Smooth muscle cell (in vitro differentiated cells): ENCODE measurements around the gene IL1RAPL1. TPM values are rescaled to one million over a fixed set of nuclear protein-coding genes. Genes with fewer than 3 reads are reported as not detected.

ENCODE experiments used
- DNase-seq: peaks from one replicate; lab custom pipeline; 2025; ENCODE audit not compliant: unreplicated experiment; lab: John Stamatoyannopoulos, UW
- H2AFZ ChIP-seq: fragments of 200-600 bp; sonication (generic); 2 replicates; pipeline ENCODE4 v1.6.0; 2016; ENCODE audit warnings: antibody characterized with exemption, low read depth, mild to moderate bottlenecking
- H3F3A ChIP-seq: fragments of 200-600 bp; sonication (generic); 2 replicates; pipeline ENCODE4 v1.6.0; 2017; ENCODE audit warnings: antibody characterized with exemption, low read depth
- H3K27ac ChIP-seq: fragments of 200-600 bp; sonication (generic); 2 replicates; pipeline ENCODE4 v1.5.1; 2016; ENCODE audit warnings: low read depth, mild to moderate bottlenecking
- H3K27me3 ChIP-seq: fragments of 200-600 bp; sonication (generic); 2 replicates; pipeline ENCODE4 v1.6.1; 2016; ENCODE audit warnings: low read depth, mild to moderate bottlenecking
- H3K36me3 ChIP-seq: fragments of 200-600 bp; sonication (generic); 2 replicates; pipeline ENCODE4 v1.5.1; 2016; ENCODE audit warnings: low read depth
- H3K4me1 ChIP-seq: fragments of 200-600 bp; sonication (generic); 2 replicates; pipeline ENCODE4 v1.5.1; 2016; ENCODE audit warnings: low read depth
- H3K4me2 ChIP-seq: fragments of 200-600 bp; sonication (generic); 2 replicates; pipeline ENCODE4 v1.6.0; 2016; ENCODE audit warnings: mild to moderate bottlenecking
- H3K4me3 ChIP-seq: fragments of 200-600 bp; sonication (generic); 2 replicates; pipeline ENCODE4 v1.5.1; 2016; ENCODE audit warnings: mild to moderate bottlenecking
- H3K79me2 ChIP-seq: fragments of 200-600 bp; sonication (generic); 2 replicates; pipeline ENCODE4 v1.6.0; 2016; ENCODE audit warnings: low read depth, mild to moderate bottlenecking
- H3K9ac ChIP-seq: fragments of 200-600 bp; sonication (generic); 2 replicates; pipeline ENCODE4 v1.6.0; 2016; ENCODE audit warnings: low read depth
- H3K9me3 ChIP-seq: fragments of 200-600 bp; sonication (generic); replicated peaks from 2 replicates; pipeline ENCODE4 v1.5.1; 2016; ENCODE audit warnings: low read depth
- H4K20me1 ChIP-seq: fragments of 200-600 bp; sonication (generic); 2 replicates; pipeline ENCODE4 v1.6.0; 2016; ENCODE audit warnings: low read depth
- WGBS: methylation state at CpG from one replicate; pipeline ENCODE4 v1.1.7; 2016; ENCODE audit warnings: low lambda C conversion rate; 5-methylcytosine and 5-hydroxymethylcytosine counted together
- polyA plus RNA-seq: library from polyadenylated mRNA; unstranded; fragments of >200 nt; fragmentation: Nextera tagmentation; extraction: Ambion mirVana; gene quantifications from 2 replicates; pipeline ENCODE4 v1.2.1, GENCODE V29; 2016
- total RNA-seq: library from RNA; depleted of rRNA; stranded (reverse); fragments of >200 nt; gene quantifications from 2 replicates; pipeline ENCODE4 v1.2.3, GENCODE V29; 2014
- TF ChIP-seq, protein P1 (sequence below): fragments of 200-600 bp; sonication (generic); IDR thresholded peaks from 2 replicates; pipeline ENCODE4 v1.5.1; 2017; ENCODE audit warnings: borderline replicate concordance, mild to moderate bottlenecking, antibody characterized with exemption; ENCODE audit not compliant: insufficient read depth, poor library complexity, severe bottlenecking

The IL1RAPL1 gene
- total and polyA plus RNA-seq, 2 experiments from 2014 or later, result 0.04 TPM; not detected in 1

DNA sequence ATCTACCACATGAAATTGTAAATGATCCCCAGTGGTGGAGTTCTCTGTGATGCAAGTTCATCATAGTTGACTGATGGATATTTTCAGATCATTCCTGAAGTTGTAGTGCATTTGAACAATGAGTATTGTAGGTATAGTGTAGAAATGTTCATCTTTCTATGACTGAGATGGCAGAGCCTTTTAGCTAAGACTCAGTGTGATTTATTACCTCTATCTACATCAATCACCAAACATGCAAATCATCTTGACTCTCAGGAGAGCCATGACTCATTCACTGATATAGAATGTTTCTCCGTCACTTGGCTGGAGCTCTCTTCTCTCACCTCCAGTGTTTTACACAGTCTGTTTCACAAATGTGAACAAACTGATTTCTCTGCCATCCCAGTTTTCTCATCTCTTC is 392.6 kb downstream of the IL1RAPL1 start:
- H3K27ac ChIP-seq, result no peak overlapping the region
- no peaks in the 10 kb centered on the region for H3K27me3 ChIP-seq
- H3K4me1 ChIP-seq, result no peaks in the 10 kb centered on the region
- no peak overlapping the region for H2AFZ ChIP-seq
- TF ChIP-seq, protein P1, sequence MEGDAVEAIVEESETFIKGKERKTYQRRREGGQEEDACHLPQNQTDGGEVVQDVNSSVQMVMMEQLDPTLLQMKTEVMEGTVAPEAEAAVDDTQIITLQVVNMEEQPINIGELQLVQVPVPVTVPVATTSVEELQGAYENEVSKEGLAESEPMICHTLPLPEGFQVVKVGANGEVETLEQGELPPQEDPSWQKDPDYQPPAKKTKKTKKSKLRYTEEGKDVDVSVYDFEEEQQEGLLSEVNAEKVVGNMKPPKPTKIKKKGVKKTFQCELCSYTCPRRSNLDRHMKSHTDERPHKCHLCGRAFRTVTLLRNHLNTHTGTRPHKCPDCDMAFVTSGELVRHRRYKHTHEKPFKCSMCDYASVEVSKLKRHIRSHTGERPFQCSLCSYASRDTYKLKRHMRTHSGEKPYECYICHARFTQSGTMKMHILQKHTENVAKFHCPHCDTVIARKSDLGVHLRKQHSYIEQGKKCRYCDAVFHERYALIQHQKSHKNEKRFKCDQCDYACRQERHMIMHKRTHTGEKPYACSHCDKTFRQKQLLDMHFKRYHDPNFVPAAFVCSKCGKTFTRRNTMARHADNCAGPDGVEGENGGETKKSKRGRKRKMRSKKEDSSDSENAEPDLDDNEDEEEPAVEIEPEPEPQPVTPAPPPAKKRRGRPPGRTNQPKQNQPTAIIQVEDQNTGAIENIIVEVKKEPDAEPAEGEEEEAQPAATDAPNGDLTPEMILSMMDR, result no peak
- H4K20me1 ChIP-seq, result no peaks in the 10 kb centered on the region
- no peaks in the 10 kb centered on the region for H3K36me3 ChIP-seq
- H3K9ac ChIP-seq, result no peak overlapping the region
- no peaks in the 10 kb centered on the region for H3F3A ChIP-seq
- H3K4me2 ChIP-seq, result no peak overlapping the region
- H3K9me3 ChIP-seq, result no peaks in the 10 kb centered on the region
- no peak for DNase-seq
- 73% methylated on average over 1 of the region's 1 CpG for WGBS
- no peak overlapping the region for H3K4me3 ChIP-seq
- no peaks in the 10 kb centered on the region for H3K79me2 ChIP-seq

DNA sequence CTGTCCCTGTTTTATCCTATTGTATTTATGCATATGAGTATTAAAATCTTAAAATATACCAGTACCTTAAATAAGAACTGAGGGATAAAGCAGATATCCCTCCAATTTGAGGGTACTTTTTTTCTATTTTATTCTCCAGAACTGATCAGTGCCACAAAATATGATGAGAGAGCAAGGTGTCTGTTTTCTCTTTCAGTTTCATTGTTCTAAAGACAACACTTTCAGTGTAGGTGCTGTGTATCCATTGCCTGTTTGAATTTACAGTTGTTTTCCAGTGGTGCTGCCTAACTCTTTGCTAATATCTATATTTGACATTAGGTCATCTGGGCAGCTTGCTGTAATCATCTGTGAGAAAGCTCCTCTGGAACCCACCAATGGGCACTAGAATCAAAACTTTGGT is 394.7 kb downstream of the IL1RAPL1 start:
- Histone ChIP-seq H3K9me3 (no peaks in the 10 kb centered on the region), H3K9ac (no peak overlapping the region), H3K27ac (no peak overlapping the region), H2AFZ (no peak overlapping the region), H3K27me3 (no peaks in the 10 kb centered on the region), H3F3A (no peaks in the 10 kb centered on the region), H3K36me3 (no peaks in the 10 kb centered on the region), H3K4me3 (no peak overlapping the region), H3K4me1 (no peaks in the 10 kb centered on the region), H3K79me2 (no peaks in the 10 kb centered on the region), H4K20me1 (no peaks in the 10 kb centered on the region), H3K4me2 (no peak overlapping the region)
- no peak for DNase-seq
- TF ChIP-seq, protein P1, result no peak

DNA sequence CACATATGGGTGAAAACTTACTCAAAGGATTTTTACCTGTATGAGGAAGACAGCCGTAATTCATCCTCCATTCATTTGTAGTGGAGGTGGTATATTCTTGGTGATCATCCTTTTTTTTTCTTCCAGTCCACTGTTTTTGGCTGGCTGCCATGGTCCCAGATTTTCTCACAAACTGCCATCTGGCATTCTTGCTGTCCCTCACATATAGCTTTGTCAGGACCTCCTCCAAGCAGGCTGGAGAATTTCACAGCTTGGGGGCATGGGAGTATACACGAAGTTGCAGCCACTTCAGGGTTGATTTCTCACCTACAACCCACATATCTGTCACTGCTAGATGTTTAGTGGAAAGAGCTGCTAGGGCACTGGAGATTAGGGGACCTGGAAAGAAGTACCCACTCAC is 401.0 kb downstream of the IL1RAPL1 start:
- Histone ChIP-seq H3K36me3 (no peaks in the 10 kb centered on the region), H3F3A (no peaks in the 10 kb centered on the region)
- 43% methylated on average over 2 of the region's 2 CpGs for WGBS

More for the DNA sequence above, 401.0 kb downstream of the IL1RAPL1 start:
- no peak overlapping the region for H3K4me2 ChIP-seq
- H4K20me1 ChIP-seq, result no peaks in the 10 kb centered on the region
- no peak overlapping the region for H2AFZ ChIP-seq
- no peaks in the 10 kb centered on the region for H3K9me3 ChIP-seq
- H3K4me1 ChIP-seq, result no peaks in the 10 kb centered on the region
- H3K9ac ChIP-seq, result no peak overlapping the region
- TF ChIP-seq, protein P1, result no peak
- no peak overlapping the region for H3K27ac ChIP-seq
- H3K79me2 ChIP-seq, result no peaks in the 10 kb centered on the region
- H3K27me3 ChIP-seq, result no peaks in the 10 kb centered on the region
- DNase-seq, result no peak
- H3K4me3 ChIP-seq, result no peak overlapping the region
